T-helper 17 cell (primary cell): ENCODE results near the gene HECW1. TPM values are rescaled to one million over a fixed set of nuclear protein-coding genes. Genes with fewer than 3 reads are reported as not detected.
A peak's percentile ranks its signal among the peaks of the same experiment; 100 is the strongest.

Source experiments
- ATAC-seq: fragments of 150-1000 bp; cut with Tn5 transposase; 2 replicates; pipeline ENCODE4 v1.10.0; 2021; ENCODE audit warnings: mild to moderate bottlenecking, moderate library complexity
- DNase-seq, 3 donors: peaks; one replicate each; pipeline versions ENCODE4 v3.0.0 to v3.0.0-alpha.2; 2020 to 2021
- H3K9me3 ChIP-seq: one replicate; pipeline ENCODE4 v1.7.0; 2013; ENCODE audit warnings: low read length, mild to moderate bottlenecking; ENCODE audit not compliant: control insufficient read depth, poor library complexity, severe bottlenecking
- H3K27ac Mint-ChIP-seq: one replicate; pipeline ENCODE4 v1.8.0; 2022; ENCODE audit warnings: mild to moderate bottlenecking, moderate library complexity, mixed read lengths
- H3K27me3 Mint-ChIP-seq: one replicate; pipeline ENCODE4 v1.8.0; 2022; ENCODE audit warnings: mixed read lengths
- H3K36me3 Mint-ChIP-seq: one replicate; pipeline ENCODE4 v1.8.0; 2022; ENCODE audit warnings: low read depth, mixed read lengths
- H3K4me1 Mint-ChIP-seq: one replicate; pipeline ENCODE4 v1.8.0; 2022; ENCODE audit warnings: mild to moderate bottlenecking, mixed read lengths
- H3K4me3 Mint-ChIP-seq: one replicate; pipeline ENCODE4 v1.8.0; 2022; ENCODE audit warnings: mild to moderate bottlenecking, moderate library complexity, mixed read lengths
- total RNA-seq, 4 donors: library from RNA in 2 of 4; stranded (reverse) in 2 of 4; gene quantifications; one replicate each; pipeline ENCODE4 v1.2.3 and lab custom pipeline; 2022 to 2026

The HECW1 gene
- total RNA-seq, 2 donors from 2014 or later = not detected

- no peaks in the 10 kb centered on the region for H3K9me3 ChIP-seq
- no peak for ATAC-seq
- Mint-ChIP-seq H3K36me3 (peaks cover 8% of the 10 kb centered on the region), H3K27ac (no peak overlapping the region), H3K4me1 (no peaks in the 10 kb centered on the region), H3K4me3 (no peak overlapping the region), H3K27me3 (peaks cover 7% of the 10 kb centered on the region)
- DNase-seq = no peak
Measured at GRCh38 chr7:43406961-43407360, 294.5 kb downstream of the HECW1 start.

- Mint-ChIP-seq H3K4me1 (no peaks in the 10 kb centered on the region), H3K36me3 (peaks cover 4% of the 10 kb centered on the region), H3K27ac (no peak overlapping the region), H3K4me3 (no peak overlapping the region), H3K27me3 (no peaks in the 10 kb centered on the region)
- no peaks in the 10 kb centered on the region for H3K9me3 ChIP-seq
- ATAC-seq (no peak), DNase-seq (no peak)
Measured at GRCh38 chr7:43408981-43409380, 296.5 kb downstream of the HECW1 start.

GRCh38 chr7:43417455-43417854, 305.0 kb downstream of the HECW1 start:
- Mint-ChIP-seq H3K4me3 (no peak overlapping the region), H3K4me1 (no peaks in the 10 kb centered on the region), H3K27me3 (peaks cover 33% of the 10 kb centered on the region), H3K36me3 (peaks cover 2% of the 10 kb centered on the region), H3K27ac (no peak overlapping the region)
- H3K9me3 ChIP-seq = no peaks in the 10 kb centered on the region
- no peak for ATAC-seq
- DNase-seq = no peak

GRCh38 chr7:43430411-43430810, 318.0 kb downstream of the HECW1 start:
- no peaks in the 10 kb centered on the region for H3K9me3 ChIP-seq
- no peak for DNase-seq
- no peaks in the 10 kb centered on the region for H3K36me3 Mint-ChIP-seq
- no peaks in the 10 kb centered on the region for H3K4me1 Mint-ChIP-seq
- H3K4me3 Mint-ChIP-seq = no peak overlapping the region
- peaks cover 17% of the 10 kb centered on the region for H3K27me3 Mint-ChIP-seq
- ATAC-seq = no peak
- H3K27ac Mint-ChIP-seq = no peak overlapping the region

DNA sequence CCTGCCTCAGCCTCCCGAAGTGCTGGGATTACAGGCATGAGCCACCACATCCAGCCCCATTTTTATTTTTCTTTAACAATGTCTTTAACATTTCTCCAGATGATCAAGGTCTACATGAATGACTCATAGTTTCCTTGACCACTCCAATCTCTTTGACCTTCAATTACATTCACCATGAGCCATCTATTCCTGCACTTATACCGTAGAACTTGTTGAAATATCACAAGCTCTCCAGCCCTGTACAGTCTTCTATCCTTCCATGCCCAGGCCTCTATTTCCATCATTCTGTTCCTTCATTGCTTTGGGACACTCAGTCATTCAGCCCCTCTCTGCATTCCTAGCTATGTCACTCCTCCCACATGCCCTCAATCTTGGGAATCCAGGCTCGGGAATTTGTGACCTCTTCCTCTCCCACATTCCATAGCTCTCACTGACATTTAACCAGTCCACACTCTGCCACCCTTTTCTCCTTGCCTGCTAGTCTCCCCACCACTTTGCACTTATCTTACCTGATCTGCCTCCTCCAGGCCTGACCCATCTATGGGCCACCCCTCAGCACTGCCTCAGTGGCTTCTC, 318.7 kb downstream of the HECW1 start:
- no peak overlapping the region for H3K4me3 Mint-ChIP-seq
- no peaks in the 10 kb centered on the region for H3K36me3 Mint-ChIP-seq

DNA sequence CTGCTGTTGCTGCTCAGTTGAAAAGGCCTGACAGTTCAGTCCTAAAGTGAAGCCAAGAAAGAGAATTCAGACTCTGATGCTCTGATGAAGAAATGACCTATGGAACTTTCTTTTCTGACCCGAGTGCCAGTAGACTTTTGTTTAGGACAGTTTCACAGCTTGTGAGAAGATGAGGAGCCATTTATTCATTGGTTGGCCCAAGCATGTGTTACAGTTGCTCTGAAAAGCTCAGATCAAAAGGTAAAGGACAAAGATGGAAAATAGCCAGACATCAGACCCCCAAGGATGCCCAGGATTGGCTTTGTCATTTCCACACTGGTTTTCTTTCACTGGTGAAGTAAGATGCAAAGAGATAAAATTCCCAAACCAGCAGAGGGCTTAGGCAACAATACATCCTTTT, 321.2 kb downstream of the HECW1 start:
- peaks cover 17% of the 10 kb centered on the region for H3K27me3 Mint-ChIP-seq
- no peaks in the 10 kb centered on the region for H3K4me1 Mint-ChIP-seq
- H3K9me3 ChIP-seq = no peaks in the 10 kb centered on the region
- H3K36me3 Mint-ChIP-seq = no peaks in the 10 kb centered on the region
- H3K27ac Mint-ChIP-seq = no peak overlapping the region
- no peak for ATAC-seq
- no peak for DNase-seq
- no peak overlapping the region for H3K4me3 Mint-ChIP-seq

More for the DNA sequence above, 318.7 kb downstream of the HECW1 start:
- no peak for ATAC-seq
- Mint-ChIP-seq H3K4me1 (no peaks in the 10 kb centered on the region), H3K27me3 (peaks cover 17% of the 10 kb centered on the region), H3K27ac (no peak overlapping the region)
- DNase-seq = no peak
- H3K9me3 ChIP-seq = no peaks in the 10 kb centered on the region

GRCh38 chr7:43437001-43437400, 324.6 kb downstream of the HECW1 start:
- ATAC-seq (no peak), DNase-seq (no peak)
- Mint-ChIP-seq H3K27ac (no peak overlapping the region), H3K4me3 (no peak overlapping the region), H3K4me1 (peaks cover 2% of the 10 kb centered on the region), H3K36me3 (no peaks in the 10 kb centered on the region), H3K27me3 (peaks cover 16% of the 10 kb centered on the region)
- no peaks in the 10 kb centered on the region for H3K9me3 ChIP-seq

GRCh38 chr7:43438897-43439479, 326.5 kb downstream of the HECW1 start:
- Mint-ChIP-seq H3K27me3 (peaks cover 23% of the 10 kb centered on the region), H3K27ac (no peak overlapping the region), H3K4me1 (peaks cover 2% of the 10 kb centered on the region), H3K36me3 (no peaks in the 10 kb centered on the region), H3K4me3 (no peak overlapping the region)
- DNase-seq (no peak), ATAC-seq (no peak)
- no peaks in the 10 kb centered on the region for H3K9me3 ChIP-seq

DNA sequence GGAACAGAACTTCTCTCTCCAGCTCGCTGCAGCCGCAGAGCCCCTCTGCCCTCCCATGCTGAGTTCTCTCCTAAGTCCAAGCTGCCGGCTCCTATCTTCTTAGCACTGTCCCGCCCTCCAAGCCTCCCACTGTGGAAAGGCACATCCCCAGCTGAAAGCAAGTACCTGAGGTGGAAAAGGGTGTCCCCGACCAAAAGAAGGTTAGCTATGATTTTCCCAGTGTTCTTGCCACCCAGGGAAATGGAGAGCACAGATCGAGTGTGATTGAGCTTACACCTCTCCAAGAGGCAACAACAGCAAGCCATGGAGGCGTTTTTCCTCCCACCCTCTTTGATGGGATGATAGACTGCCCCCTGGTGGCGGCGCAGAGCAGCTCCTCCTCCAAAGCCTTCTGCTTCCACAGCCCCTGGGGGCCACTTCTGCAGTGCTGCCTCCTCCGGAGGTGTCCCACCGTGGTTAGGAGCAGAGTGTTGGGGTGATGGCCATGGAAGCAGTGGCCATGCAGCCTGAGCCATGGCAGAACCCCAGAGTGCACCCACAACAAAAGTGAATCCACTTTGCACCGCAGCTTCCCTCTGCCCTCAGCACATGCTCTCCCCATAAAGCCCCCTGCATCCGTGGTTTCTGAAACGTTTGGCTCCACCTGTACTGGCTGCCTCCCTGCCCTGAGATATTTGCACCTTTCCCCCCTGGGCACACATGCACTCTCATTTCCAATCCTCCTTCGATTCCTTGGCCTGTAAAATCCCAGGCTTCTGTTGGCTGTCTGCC, 327.4 kb downstream of the HECW1 start:
- ATAC-seq = peak; percentile 73
- DNase-seq = peak; percentile 29 to 38 (median 38)
- H3K27me3 Mint-ChIP-seq = peaks cover 24% of the 10 kb centered on the region
- no peak overlapping the region for H3K4me3 Mint-ChIP-seq
- H3K4me1 Mint-ChIP-seq = peaks cover 2% of the 10 kb centered on the region
- H3K9me3 ChIP-seq = no peaks in the 10 kb centered on the region
- H3K27ac Mint-ChIP-seq = no peak overlapping the region
- no peaks in the 10 kb centered on the region for H3K36me3 Mint-ChIP-seq

DNA sequence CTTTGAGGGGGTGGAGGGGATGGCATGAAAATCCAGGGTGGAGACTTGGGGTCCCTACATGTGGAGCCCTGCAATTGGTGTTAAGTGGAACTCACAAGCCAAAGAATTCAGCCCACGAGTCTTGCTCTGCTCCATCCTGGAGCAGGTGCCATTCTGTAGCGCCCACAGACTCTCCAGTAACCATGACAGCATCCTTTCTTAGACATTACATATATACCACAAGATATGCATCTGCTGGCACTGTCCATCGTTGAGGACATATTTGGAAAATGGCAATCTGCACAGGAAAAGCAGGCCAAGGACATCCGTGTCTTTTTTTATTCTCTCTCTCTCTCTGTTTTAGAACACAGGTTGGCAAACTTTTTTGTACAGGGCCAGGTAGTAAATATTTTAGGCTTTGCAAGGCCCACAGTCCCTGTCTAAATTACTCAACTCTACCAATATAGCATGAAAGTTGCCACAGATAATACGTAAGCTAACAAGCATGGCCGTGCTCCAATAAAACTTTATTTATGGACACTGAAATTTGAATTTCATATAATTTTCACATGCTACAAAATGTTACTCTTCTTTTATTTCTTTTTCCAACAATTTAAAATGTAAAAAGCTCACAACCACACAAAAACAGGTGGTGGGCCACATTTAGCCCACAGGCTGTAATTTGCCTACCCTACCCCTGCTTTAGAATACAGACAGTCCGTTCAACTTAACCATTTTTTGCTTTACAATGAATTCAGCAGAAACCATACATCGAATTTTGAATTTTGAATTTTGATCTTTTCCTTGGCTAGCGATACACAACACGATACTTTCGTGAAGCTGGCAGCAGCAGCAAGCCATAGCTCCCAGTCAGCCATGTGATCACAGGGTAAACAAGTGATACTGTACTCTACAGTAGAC, 329.0 kb downstream of the HECW1 start:
- H3K27ac Mint-ChIP-seq = no peak overlapping the region
- peaks cover 24% of the 10 kb centered on the region for H3K27me3 Mint-ChIP-seq
- no peaks in the 10 kb centered on the region for H3K36me3 Mint-ChIP-seq
- H3K4me1 Mint-ChIP-seq = peaks cover 2% of the 10 kb centered on the region
- H3K4me3 Mint-ChIP-seq = no peak overlapping the region
- ATAC-seq = no peak
- no peaks in the 10 kb centered on the region for H3K9me3 ChIP-seq
- DNase-seq = no peak

GRCh38 chr7:43443381-43443780, 330.9 kb downstream of the HECW1 start:
- ATAC-seq (no peak), DNase-seq (no peak)
- no peak overlapping the region for H3K4me3 Mint-ChIP-seq
- H3K4me1 Mint-ChIP-seq = peaks cover 2% of the 10 kb centered on the region
- H3K9me3 ChIP-seq = no peaks in the 10 kb centered on the region
- H3K27me3 Mint-ChIP-seq = peaks cover 24% of the 10 kb centered on the region
- H3K36me3 Mint-ChIP-seq = no peaks in the 10 kb centered on the region
- H3K27ac Mint-ChIP-seq = no peak overlapping the region

GRCh38 chr7:43444711-43445578, 332.5 kb downstream of the HECW1 start:
- peaks cover 28% of the 10 kb centered on the region for H3K27me3 Mint-ChIP-seq
- H3K27ac Mint-ChIP-seq = peak overlapping the region; percentile 39
- H3K9me3 ChIP-seq = no peaks in the 10 kb centered on the region
- H3K4me1 Mint-ChIP-seq = peaks cover 2% of the 10 kb centered on the region
- no peaks in the 10 kb centered on the region for H3K36me3 Mint-ChIP-seq
- no peak overlapping the region for H3K4me3 Mint-ChIP-seq
- ATAC-seq (no peak), DNase-seq (no peak)
